H1 (cell line): Measurements from ENCODE around the gene DNAAF5.

ENCODE experiments used
- POLR2A ChIP-seq, 2 experiments: IDR thresholded peaks; 1 replicate in 1 of 2; 2 replicates in 1 of 2; pipeline ENCODE4 v1.6.1; 2011; ENCODE audit warnings: low read depth in 2 of 2, low read length in 2 of 2, mild to moderate bottlenecking in 2 of 2; ENCODE audit errors: control extremely low read depth in 1 of 2
- POLR2AphosphoS5 ChIP-seq: IDR thresholded peaks from 2 replicates; pipeline ENCODE4 v1.6.1; 2011; ENCODE audit warnings: low read depth, low read length
- TCF12 ChIP-seq: IDR thresholded peaks from 2 replicates; pipeline ENCODE4 v1.6.1; 2011; ENCODE audit warnings: low read depth, mild to moderate bottlenecking, low read length
- TF ChIP-seq, protein P1 (sequence below), 3 experiments: IDR thresholded peaks; 1 replicate in 2 of 3; 2 replicates in 1 of 3; pipeline versions ENCODE4 v1.5.1 to v1.6.1; 2011; ENCODE audit warnings: low read length in 3 of 3, mild to moderate bottlenecking in 3 of 3, inconsistent platforms in 2 of 3, low read depth in 1 of 3, moderate library complexity in 1 of 3; ENCODE audit not compliant: insufficient read depth in 1 of 3; ENCODE audit errors: control extremely low read depth in 1 of 3
- TF ChIP-seq, protein P2 (sequence below): IDR thresholded peaks from 2 replicates; pipeline ENCODE4 v1.6.1; 2012; ENCODE audit warnings: inconsistent platforms

- TF ChIP-seq, protein P1, sequence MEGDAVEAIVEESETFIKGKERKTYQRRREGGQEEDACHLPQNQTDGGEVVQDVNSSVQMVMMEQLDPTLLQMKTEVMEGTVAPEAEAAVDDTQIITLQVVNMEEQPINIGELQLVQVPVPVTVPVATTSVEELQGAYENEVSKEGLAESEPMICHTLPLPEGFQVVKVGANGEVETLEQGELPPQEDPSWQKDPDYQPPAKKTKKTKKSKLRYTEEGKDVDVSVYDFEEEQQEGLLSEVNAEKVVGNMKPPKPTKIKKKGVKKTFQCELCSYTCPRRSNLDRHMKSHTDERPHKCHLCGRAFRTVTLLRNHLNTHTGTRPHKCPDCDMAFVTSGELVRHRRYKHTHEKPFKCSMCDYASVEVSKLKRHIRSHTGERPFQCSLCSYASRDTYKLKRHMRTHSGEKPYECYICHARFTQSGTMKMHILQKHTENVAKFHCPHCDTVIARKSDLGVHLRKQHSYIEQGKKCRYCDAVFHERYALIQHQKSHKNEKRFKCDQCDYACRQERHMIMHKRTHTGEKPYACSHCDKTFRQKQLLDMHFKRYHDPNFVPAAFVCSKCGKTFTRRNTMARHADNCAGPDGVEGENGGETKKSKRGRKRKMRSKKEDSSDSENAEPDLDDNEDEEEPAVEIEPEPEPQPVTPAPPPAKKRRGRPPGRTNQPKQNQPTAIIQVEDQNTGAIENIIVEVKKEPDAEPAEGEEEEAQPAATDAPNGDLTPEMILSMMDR (IDR thresholded peaks at IDR 0.05; ENCODE audit: control extremely low read depth in 1 of 3, insufficient read depth in 1 of 3, low read depth in 1 of 3, low read length in 3 of 3) = no peak
- TF ChIP-seq POLR2AphosphoS5 (no peak), POLR2A (IDR thresholded peaks at IDR 0.05; ENCODE audit: control extremely low read depth in 1 of 2, low read depth in 2 of 2, low read length in 2 of 2) (no peak), TCF12 (no peak)
- TF ChIP-seq, protein P2, sequence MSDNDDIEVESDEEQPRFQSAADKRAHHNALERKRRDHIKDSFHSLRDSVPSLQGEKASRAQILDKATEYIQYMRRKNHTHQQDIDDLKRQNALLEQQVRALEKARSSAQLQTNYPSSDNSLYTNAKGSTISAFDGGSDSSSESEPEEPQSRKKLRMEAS = no peak
These were observed 14.5 kb upstream of the DNAAF5 start for GRCh38 chr7:711922-712380.
